ENCODE data around the gene CYTH1.
"Not testable (repeated sequence)": the region's sequence is repeated elsewhere in the genome, so short reads cannot be mapped to it uniquely, and the experiment has no call there.

CYTH1 gene

DNA sequence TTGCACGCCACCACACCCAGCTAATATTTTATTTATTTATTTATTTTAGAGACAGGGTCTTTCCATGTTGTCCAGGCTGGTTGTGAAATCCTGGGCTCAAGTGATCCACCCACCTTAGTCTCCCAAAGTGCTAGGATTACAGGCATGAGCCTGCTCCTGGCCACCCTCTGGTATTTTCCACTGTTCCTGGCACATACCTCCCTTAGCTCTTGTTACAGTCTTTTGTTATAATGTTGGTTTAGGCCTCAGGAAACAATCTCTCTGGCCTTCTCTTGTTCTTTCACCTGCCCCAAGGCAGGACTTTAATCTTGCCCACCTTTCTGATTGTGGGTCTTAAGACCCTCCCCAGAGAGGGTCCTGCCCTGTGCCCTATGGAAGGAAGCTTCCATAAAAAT, 3.6 kb upstream of the CYTH1 start:
- DNase-seq, result no peak

DNA sequence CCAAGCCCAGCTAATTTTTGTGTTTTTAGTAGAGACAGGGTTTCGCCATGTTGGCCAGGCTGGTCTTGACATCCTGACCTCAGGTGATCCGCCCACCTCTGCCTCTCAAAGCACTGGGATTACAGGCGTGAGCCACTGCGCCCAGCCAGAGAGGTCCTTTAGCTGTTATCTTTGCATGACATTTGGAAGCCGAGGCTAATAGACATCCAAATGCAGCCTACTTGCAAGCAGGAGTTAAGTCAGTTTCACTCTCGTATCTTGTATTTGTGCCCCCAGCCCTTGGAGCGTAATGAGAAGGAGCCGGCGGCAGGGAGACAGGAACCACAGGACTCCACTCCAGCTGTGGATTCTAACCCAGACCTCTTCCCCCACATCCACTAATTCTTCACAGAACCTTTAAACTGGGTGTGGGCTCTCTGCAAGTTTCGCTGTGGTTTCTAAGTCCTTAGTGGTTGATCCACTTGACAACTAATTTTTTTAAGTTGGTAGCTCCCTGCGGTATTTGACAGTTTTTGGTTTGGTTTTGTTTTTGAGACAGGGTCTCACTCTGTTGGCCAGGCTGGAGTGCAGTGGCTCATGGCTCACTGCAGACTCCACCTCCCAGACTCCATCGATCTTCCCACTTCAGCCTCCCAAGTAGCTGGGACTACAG, 3.1 kb upstream of the CYTH1 start:
- no peak for DNase-seq

DNA sequence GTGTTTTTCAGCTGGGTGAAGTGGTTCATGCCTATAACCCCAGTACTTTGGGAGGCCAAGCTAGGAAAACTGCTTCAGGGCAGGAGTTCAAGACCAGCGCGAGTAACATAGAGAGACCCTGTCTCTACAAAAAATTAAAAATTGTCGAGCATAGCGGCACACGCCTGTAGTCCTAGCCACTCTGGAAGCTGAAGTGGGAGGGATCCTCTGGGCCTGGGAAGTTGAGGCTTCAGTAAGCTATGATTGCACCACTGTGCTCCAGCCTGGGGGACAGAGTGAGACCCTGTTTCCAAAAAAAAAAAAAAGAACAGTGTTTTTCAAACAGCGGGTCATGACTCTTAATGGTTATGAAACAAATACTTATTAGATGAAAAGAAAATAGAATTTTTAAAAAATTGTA, 2.3 kb upstream of the CYTH1 start:
- no peak for DNase-seq

DNA sequence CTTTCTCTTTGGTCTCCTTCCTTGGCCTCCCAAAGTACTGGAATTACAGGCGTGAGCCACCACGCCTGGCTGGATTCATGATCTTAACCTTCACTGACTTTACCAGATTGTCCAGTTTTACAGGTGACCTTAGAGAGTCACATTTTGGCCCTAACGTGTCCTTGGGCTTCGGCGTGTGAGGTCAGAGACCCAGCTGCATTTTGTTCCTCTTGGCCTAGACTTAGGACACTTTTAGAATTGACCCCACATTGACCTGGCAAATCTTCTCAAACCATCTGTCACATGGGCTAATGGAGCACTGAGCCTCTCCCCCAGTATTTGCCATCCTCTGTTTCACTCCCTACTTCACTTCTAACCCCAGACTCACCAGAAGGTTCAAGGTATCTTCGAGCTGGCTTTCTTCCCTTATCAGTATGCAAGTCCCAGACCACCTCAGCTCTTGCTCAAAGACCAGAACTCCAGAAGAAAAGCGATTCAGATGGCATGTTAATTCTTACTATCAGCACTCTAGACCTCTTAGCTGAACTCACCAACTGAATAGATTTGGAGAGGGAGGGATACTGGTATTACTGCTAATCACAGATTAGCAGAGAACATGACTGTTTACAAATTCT, 1.7 kb upstream of the CYTH1 start:
- DNase-seq, result no peak

DNA sequence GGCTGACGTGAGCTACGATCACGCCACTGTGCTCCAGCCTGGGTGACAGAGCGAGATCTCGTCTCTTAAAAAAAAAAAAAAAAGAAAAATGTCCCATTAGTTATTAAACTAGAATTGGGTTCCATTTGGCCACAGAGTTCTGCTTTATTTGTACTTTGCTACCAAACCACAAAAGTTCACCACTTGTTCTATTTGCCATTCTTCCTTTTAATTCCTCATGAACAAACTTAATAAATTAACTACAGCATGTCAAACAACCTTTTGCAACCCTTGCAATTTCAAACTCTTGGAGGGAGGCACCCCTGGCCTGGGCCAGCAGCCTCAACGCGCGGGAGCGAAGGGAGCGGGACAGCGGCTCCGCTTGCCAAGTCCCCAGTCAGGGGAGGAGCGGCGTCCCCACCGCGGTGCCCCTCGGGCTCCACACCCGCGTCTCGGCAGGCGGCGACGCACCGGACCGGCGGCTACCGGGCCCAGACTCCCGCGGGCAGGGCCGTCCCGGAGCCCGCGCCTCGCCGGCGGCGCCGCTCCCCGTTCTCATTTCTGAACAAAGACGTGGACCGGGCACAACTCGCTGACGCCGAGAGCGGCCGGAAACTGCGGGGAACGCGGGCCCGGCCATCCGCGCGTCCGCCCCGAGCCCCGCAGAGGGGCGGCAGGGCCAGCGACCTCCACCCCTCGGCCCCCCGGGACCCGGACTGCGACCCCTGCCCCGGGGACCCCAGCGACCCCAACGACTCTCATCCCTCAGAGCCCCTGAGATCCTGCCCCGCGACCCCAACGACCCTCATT, 775 bp downstream of the CYTH1 start:
- DNase-seq, result peak; percentile 30

DNA sequence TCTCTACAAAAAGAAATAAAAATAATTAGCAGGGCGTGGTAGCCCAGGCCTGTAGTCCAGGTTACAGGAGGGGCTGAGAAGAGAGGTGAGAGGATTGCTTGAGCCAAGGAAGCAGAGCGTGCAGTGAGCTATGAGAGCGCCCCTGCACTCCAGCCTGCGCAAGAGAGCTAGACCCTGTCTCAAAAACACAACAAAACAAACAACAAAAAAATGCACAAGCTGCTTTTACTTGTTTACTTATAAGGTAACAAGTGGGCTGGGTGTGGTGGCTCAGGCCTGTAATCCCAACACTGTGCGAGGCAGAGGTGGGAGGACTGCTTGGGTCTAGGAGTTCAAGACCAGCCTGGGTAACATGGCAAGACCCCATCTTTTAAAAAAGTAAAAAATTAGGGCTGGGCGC, 1.7 kb downstream of the CYTH1 start:
- no peak for DNase-seq

DNA sequence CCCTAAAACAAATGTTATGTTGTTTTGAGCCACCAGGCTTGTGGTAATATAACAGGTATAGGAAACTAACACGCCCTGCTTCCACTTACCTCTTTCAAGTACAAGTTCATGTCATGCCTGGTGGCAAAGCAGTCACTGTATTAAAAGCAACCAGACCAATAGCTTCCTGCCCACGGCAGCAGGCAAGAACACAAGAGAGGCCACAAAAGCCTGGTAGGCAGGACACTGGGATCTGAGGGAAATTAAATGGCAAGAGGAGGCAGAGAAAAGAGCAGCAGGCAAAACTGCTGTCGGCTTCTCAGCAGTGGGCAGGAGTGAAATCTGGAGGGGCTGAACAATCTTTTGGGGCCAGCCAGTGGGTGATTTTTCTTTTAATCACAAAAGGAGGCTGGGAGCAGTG, 2.2 kb downstream of the CYTH1 start:
- peak; percentile 43 for DNase-seq

DNA sequence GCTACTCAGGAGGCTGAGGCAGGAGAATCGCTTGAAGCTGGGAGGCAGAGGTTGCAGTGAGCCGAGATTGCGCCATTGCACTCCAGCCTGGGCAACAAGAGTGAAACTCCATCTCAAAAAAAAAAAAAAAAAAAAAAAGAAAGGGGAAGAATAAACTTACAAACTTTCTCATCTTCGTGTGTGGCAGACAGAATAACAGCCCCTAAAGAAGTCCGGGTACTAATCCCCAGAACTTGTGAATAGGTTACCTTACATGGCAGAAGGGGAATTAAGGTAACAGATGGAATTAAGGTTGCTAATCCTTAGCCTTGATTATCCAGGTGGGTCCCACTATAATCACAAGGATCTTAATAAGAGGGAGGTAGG, 2.8 kb downstream of the CYTH1 start:
- DNase-seq, result not testable (repeated sequence)

DNA sequence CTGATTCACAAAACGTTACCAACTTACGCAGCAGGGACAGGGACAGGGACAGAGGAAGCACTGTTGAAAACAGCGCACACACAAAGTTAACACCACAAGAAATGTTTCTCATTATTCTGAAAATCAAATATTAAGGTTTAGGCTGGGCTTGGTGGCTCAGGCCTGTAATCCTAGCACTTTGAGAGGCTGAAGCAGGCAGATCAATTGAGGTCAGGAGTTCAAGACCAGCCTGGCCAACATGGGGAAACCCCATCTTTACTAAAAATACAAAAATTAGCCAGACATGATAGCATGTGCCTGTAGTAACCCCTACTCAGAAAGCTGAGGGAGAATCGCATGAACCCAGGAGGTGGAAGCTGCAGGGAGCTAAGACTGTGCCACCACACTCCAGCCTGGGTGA, 4.2 kb downstream of the CYTH1 start:
- DNase-seq, result no peak

DNA sequence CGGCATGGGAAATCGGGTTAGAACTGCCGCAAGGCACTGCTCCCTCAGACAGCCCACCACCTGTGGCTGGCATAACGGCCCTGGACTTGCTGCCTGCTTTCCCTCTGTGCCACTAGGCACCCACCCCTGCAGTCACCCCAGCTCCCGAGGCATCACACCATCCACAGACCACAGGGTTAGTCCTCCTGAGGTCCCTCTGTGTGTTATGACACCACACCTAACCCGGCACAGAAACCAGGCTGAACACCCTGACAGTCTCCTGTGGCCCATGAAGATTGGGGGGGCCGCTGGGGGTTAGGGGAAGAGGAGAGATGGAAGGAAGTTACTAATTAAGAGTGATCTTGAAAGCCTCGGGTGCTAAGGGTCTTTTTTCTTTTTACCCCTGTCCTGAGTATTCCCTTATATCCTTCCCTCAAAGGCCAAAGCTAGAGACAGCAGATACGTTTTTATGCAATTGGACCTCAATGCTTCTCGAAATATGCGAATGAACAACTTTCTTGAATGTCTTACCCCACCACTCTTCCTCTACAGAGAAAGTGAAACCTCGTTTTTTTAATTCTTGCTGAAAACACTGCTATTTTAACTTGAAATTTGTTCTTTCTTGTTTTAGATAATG, 7.0 kb downstream of the CYTH1 start:
- peak; percentile 28 for DNase-seq

DNA sequence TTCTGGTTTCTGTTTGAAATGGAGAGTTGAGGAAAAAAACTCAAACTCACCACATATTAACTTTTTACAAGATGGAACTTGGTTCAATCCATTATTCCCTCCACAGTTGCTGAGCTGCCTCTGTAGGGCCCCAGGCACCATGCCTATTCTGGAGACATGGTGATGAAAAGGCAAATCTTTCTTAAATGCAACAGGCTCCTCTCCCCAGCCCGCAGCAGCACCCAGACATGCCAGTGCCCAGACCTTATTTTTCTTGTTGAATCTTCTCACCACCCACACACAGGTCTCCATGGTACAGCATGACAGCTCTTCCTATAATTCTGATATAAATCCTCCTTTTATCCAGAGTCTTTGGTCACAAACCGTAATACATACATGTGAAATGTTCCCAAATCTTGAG, 7.6 kb downstream of the CYTH1 start:
- no peak for DNase-seq

DNA sequence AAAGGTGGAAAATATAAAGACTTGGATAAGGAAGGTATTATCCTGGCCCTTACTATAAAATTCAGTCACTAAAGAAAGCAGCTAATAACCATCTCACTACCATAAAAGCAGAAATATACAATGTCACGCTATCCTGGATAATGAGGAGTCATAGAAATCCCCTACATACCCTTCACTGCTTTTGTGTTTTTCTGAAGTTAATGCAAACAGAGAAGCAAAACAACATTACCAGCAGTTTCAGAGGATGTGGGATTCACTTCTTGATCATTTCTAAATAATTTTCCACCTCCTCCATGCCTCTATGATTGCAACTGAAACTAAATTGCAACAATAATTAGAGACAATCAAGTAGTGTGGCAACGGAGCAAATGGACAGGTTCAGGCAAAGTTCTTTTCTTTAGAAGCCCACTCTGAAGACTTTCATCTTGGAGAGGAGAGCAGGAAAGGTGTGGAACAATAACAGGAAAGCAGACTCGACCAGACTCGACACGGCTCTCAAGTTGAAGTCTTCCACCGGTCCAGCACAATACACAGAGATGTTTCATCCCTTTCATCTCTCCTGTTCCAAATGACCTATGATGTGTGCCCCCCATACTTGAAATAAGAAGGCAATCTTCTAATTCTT, 10.2 kb downstream of the CYTH1 start:
- DNase-seq, result no peak

DNA sequence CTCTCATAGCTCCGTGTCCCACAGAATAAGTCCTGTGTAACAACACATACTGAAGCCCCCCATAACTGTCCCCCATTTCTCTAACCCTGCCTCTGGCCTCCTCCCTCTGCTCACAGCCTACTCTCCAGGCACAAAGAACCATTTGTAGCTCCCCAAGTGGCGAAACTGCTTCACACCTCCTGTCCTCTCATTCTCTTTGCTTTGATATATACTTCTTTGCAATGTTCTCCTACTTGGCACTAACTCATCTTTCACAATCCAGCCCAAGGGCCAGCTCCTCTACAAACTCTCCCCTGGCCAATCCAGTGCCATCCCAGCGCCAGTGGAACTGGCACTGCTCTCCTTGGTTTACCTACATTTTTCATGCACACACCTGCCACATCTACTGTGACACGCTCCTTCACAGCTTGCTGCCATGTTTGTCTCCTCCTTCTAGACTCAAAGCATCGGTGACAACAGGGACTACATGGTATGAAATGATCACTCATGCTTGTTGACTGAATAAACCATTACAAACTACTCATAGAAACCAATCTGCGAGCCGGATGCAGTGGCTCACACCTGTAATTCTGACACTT, 12.8 kb downstream of the CYTH1 start:
- DNase-seq, result no peak

DNA sequence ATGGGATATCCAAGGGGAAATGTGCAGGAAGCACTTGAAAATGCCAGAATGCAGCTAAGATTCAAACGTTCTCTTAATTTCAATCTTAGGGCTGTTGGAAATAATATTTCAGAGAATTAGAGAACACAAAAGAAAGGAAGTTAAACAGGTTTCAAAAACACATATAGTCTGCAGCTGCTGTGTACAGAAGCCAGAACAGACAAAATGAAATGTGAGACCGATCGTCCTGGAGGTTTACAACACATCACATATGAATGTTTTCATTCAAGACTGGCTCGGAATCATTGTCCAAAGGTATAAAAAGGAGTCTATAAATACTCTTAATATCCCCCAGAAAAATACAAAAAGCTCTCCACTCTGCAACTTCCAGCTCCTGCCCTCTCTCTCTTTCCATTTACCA, 14.3 kb downstream of the CYTH1 start:
- no peak for DNase-seq

DNA sequence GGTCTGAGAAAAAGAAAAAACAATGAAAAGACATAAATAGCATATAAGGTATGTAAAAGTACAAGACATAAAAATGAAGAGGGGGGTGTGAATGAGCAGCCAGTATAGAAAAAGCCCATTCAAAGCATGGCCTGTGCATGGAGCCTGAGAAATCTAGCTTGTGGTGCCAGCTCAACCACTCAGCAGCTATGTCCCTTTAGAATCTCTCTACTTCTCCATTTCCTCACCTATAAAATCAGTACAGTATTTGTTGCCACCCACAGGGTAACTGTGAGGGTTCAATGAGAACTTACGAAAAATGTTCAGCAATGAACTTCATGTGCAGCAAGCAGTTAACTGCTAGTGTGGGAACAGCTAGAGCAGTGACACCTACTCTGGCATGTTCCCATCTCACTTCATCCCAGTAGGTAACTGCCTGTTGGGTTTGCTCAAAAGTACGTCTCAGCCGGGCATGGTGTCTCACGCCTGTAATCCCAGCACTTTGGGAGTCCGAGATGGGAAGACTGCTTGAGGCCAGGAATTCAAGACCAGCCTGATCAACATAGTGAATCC, 15.3 kb downstream of the CYTH1 start:
- DNase-seq, result no peak

DNA sequence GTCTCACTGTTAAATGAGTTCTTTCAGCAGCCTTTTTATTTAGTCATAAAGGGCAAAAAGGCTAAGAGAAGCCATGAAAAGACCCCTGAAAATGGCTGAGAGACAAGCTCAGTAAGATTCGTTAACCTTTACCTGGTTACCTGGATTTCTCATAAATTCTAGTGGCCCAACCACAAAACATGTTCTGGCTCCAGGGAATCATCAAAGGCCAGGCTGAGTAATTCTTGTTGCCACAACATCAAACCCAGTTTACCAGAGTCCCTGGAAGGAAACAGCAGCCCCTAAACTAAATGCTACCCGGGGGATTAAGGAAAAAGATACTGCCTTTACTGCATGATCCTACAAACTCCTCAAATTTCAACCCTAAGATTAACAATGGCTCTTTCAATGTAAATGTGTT, 15.8 kb downstream of the CYTH1 start:
- no peak for DNase-seq

DNA sequence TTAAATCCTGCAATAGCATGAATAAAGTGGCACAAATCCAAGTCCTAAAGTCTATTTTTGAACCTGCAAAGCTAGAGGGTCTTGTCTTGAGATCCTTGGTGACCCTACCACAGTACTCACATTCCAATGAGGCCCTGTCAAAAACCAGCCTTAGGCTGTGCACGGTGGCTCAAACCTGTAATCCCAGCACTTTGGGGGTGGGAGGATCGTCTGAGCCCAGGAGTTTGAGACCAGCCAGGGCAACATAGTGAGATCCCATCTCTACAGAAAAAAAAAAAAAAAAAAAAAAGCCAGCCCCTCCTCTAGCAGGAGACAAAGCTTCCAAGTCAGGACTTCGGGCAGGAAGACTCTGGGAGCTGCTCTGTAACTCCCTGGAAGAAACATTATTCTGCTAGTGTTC, 16.3 kb downstream of the CYTH1 start:
- DNase-seq, result no peak

DNA sequence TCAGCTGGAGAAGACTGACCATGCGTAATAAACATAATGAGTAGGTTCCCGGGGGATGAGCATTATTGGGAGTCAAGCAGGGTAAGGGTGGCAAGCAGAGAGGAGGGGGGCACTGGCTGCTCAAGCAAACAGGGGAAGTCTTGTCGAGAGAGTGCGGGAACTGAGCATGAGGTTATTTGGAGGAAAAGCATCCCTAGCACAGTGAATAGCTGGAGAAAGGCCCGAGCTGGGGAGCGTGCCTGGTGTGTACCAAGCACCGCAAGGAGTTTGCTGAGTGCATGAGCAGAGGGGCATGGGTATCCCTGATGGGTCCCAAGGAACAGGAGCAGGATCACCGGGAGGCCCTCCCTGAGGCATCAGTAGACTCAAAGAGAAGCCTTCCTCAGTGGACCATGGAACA, 17.2 kb downstream of the CYTH1 start:
- no peak for DNase-seq

DNA sequence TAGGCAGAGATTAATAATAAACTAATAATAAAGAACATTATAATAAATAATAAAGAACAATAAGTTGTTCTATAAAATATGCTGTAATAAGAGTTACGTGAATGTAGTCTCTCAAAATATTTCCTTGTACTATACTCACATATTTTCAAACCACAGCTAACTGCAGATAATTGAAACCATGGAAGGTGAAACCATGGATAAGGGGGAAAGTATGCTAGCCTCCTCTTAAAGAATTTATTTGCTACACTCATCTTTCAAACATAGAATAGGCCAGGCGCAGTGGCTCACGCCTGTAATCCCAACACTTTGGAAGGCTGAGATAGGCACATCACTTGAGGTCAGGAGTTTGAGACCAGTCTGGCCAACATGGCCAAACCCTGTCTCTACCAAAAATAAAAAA, 18.5 kb downstream of the CYTH1 start:
- no peak for DNase-seq

DNA sequence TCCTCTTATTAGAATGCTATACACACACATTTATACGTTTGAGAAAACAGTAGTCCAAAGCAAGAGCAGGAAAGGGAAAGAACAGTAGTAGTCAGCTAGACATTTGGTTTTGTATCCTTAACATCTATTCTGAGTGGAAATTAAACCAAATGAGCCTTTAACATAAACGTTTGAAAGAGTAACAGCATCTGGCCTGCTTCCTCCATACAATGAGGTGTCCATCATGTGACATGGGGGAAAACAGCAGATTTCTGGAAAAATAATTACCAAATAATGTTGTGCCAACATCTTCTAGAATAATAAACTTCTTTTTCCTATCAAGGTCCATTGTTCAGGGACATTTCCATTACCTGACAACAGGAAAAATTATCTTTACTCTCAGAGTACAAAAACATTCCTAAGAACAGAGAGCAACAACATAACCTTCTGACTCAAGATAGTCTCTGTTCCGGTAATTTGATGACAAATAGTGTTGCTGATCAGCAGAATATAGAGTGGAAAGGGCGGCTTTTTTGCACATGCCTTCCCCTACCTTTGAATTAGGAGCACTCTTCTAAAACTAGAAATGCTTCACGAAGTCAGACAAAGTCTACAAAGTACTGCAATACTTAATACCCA, 20.2 kb downstream of the CYTH1 start:
- no peak for DNase-seq

DNA sequence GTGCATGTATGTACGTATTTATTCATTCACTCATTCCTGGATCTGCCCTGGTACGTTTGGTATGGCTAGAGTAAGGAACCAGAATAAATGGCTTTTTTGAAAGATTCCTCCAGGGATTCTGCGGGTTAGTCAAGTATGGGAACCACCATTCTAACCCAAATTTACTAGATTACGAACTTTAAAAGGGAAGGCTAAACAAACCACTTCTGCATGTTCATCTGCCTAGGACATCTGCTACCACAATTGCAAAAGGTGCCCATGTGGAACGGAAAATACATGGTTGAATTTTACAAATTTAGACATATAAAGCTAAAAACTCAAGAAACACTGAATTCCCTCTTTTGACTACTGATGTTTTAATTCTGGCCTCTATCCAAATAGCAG, 22.1 kb downstream of the CYTH1 start:
- DNase-seq, result no peak

DNA sequence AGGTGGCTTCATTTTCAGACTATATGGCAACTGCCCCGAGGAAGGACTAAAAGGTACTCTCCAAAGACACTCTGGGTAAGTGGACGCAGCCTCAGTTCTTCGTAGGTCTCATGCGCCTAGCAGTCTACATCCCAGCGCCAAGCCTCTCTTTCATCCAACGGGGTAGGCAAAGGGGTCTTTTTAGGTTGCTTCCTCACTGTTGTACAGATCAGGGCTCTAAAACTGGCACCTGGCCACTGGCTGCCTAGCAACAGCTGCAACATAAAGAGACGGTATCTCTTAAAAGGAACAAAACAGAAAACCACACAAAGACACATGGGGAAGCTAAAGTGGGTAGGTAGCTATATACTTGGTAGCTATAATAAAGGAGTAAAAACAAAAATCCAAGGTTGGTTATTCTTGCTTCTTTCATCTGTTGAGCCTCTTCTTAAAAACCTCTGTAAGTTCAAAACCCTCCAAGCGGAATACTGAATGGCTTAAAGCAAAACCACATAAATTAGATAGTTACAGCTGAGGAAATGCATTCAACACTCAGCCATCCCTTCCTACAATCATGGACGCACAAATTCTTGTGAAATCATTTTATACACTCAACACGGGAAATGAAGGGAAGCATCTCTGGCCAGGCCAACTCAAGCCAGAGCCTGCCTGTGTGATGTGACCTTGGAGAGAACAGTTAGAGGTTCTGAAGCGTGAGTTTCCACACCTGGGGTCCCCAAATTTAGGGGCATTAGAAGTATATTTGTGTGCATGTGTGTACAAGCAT, 22.7 kb downstream of the CYTH1 start:
- peak; percentile 69 for DNase-seq
